SJCRH30 (cell line): ENCODE data around the gene INTS3. TPM values are rescaled to one million over a fixed set of nuclear protein-coding genes. Genes with fewer than 3 reads are reported as not detected.
"Not testable (repeated sequence)": the region's sequence is repeated elsewhere in the genome, so short reads cannot be mapped to it uniquely, and the experiment has no call there.

Experiments used
- DNase-seq, 2 experiments: peaks; one replicate each; pipeline ENCODE4 v3.0.0-alpha.2; 2015 to 2020
- H3K27ac ChIP-seq: fragments of 250-450 bp; sonication (Bioruptor Pico); 2 replicates; pipeline ENCODE4 v1.5.1; 2020; ENCODE audit warnings: mild to moderate bottlenecking, moderate library complexity
- H3K27me3 ChIP-seq: fragments of 250-450 bp; sonication (Bioruptor Pico); 2 replicates; pipeline ENCODE4 v1.5.1; 2020; ENCODE audit warnings: mild to moderate bottlenecking, moderate library complexity
- H3K36me3 ChIP-seq: fragments of 250-450 bp; sonication (Bioruptor Pico); 2 replicates; pipeline ENCODE4 v1.5.1; 2020; ENCODE audit warnings: mild to moderate bottlenecking, moderate library complexity
- H3K4me1 ChIP-seq: fragments of 250-450 bp; sonication (Bioruptor Pico); 2 replicates; pipeline ENCODE4 v1.5.1; 2020; ENCODE audit warnings: mild to moderate bottlenecking, moderate library complexity
- H3K4me3 ChIP-seq: fragments of 250-450 bp; sonication (Bioruptor Pico); 2 replicates; pipeline ENCODE4 v1.5.1; 2020; ENCODE audit warnings: mild to moderate bottlenecking, moderate library complexity
- H3K9me3 ChIP-seq: fragments of 250-450 bp; sonication (Bioruptor Pico); replicated peaks from 2 replicates; pipeline ENCODE4 v1.5.1; 2020; ENCODE audit warnings: mild to moderate bottlenecking, moderate library complexity
- total RNA-seq: library from RNA; depleted of rRNA; stranded (reverse); fragments of >200 nt; shearing (Covaris generic); gene quantifications from 2 replicates; pipeline ENCODE4 v1.2.3, GENCODE V29; 2014

The INTS3 gene
- total RNA-seq, 1 experiment from 2014 or later: 28.5 TPM

DNA sequence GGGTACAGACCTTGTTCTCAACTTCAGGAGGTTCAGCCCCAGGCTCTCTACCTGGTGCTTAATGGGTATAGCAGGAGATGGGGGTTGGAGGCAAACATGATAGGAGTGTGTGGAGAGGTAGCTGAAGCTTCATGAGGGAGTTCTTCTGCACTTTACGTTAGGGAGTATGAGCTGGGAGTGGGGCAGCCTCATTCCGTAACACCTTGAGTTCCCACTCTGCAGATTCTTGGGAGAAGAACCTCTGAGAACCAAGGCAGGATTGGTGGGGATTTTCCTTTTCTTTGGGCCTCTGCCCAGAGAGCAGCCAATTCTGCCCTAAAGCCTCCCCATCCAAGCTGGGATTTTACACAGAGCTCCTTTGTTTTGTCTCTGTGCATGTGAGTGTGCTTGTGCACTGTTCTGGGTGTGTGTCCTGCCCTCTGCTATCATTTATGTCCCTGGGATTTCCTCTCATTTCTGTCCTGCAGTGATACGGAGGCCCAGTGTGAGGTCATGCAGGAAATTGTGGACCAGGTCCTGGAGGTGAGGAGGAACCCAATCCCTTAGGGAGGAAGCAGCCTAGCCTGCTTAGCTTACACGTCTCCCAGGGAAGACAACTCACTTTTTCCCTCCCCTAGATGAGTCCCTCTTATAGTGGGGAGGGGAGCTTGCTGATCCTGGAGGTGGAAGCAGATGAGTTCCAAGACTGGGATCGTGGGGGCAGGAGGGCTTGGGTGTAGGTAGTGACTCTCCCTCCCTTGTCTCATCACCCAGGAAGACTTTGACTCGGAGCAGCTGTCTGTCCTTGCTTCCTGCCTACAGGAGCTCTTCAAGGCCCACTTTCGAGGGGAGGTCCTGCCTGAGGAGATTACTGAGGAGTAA, 35.7 kb downstream of the INTS3 start:
- Histone ChIP-seq H3K27me3 (no peaks in the 10 kb centered on the region), H3K36me3 (peaks cover 10% of the 10 kb centered on the region), H3K27ac (no peak overlapping the region), H3K9me3 (no peaks in the 10 kb centered on the region), H3K4me1 (no peaks in the 10 kb centered on the region), H3K4me3 (no peak overlapping the region)
- DNase-seq: no peak

- no peak for DNase-seq
- Histone ChIP-seq H3K36me3 (peaks cover 10% of the 10 kb centered on the region), H3K4me3 (no peak overlapping the region), H3K4me1 (no peaks in the 10 kb centered on the region), H3K27ac (no peak overlapping the region), H3K27me3 (no peaks in the 10 kb centered on the region), H3K9me3 (no peaks in the 10 kb centered on the region)
Observed at GRCh38 chr1:153764310-153764709, 36.5 kb downstream of the INTS3 start.

- not testable (repeated sequence) for H3K27ac ChIP-seq, DNase-seq
- peaks cover 10% of the 10 kb centered on the region for H3K36me3 ChIP-seq
Observed at GRCh38 chr1:153766663-153767062, 38.8 kb downstream of the INTS3 start.

GRCh38 chr1:153767519-153767918, 39.7 kb downstream of the INTS3 start:
- no peaks in the 10 kb centered on the region for H3K9me3 ChIP-seq
- H3K36me3 ChIP-seq: peaks cover 10% of the 10 kb centered on the region
- H3K4me3 ChIP-seq: no peak overlapping the region
- no peaks in the 10 kb centered on the region for H3K27me3 ChIP-seq
- DNase-seq: no peak
- no peak overlapping the region for H3K27ac ChIP-seq
- no peaks in the 10 kb centered on the region for H3K4me1 ChIP-seq

More at GRCh38 chr1:153766663-153767062, 38.8 kb downstream of the INTS3 start:
- not testable (repeated sequence) for H3K4me3 ChIP-seq, H3K9me3 ChIP-seq, H3K27me3 ChIP-seq, H3K4me1 ChIP-seq

- no peak overlapping the region for H3K4me3 ChIP-seq
- peaks cover 8% of the 10 kb centered on the region for H3K36me3 ChIP-seq
- no peak overlapping the region for H3K27ac ChIP-seq
- H3K4me1 ChIP-seq: no peaks in the 10 kb centered on the region
- no peaks in the 10 kb centered on the region for H3K9me3 ChIP-seq
- H3K27me3 ChIP-seq: no peaks in the 10 kb centered on the region
- no peak for DNase-seq
Observed at GRCh38 chr1:153768316-153769181, 40.7 kb downstream of the INTS3 start.

- H3K36me3 ChIP-seq: peaks cover 8% of the 10 kb centered on the region
- H3K4me1 ChIP-seq: no peaks in the 10 kb centered on the region
- no peaks in the 10 kb centered on the region for H3K27me3 ChIP-seq
- H3K9me3 ChIP-seq: no peaks in the 10 kb centered on the region
- H3K4me3 ChIP-seq: no peak overlapping the region
- no peak overlapping the region for H3K27ac ChIP-seq
- DNase-seq: no peak
Observed at GRCh38 chr1:153769221-153769620, 41.4 kb downstream of the INTS3 start.

GRCh38 chr1:153770797-153771196, 42.9 kb downstream of the INTS3 start:
- no peak for DNase-seq
- Histone ChIP-seq H3K4me3 (no peak overlapping the region), H3K9me3 (no peaks in the 10 kb centered on the region), H3K27ac (no peak overlapping the region), H3K4me1 (no peaks in the 10 kb centered on the region), H3K27me3 (no peaks in the 10 kb centered on the region), H3K36me3 (peaks cover under 1% of the 10 kb centered on the region)

- Histone ChIP-seq H3K9me3 (no peaks in the 10 kb centered on the region), H3K4me1 (no peaks in the 10 kb centered on the region), H3K4me3 (no peak overlapping the region), H3K27ac (no peak overlapping the region), H3K27me3 (no peaks in the 10 kb centered on the region), H3K36me3 (no peaks in the 10 kb centered on the region)
- no peak for DNase-seq
Observed at GRCh38 chr1:153771261-153771660, 43.4 kb downstream of the INTS3 start.

- no peaks in the 10 kb centered on the region for H3K9me3 ChIP-seq
- H3K4me1 ChIP-seq: no peaks in the 10 kb centered on the region
- no peak overlapping the region for H3K27ac ChIP-seq
- H3K27me3 ChIP-seq: no peaks in the 10 kb centered on the region
- H3K4me3 ChIP-seq: no peak overlapping the region
- DNase-seq: peak; percentile 20 to 46
- H3K36me3 ChIP-seq: no peaks in the 10 kb centered on the region
Observed at GRCh38 chr1:153771841-153772593, 44.2 kb downstream of the INTS3 start.

DNA sequence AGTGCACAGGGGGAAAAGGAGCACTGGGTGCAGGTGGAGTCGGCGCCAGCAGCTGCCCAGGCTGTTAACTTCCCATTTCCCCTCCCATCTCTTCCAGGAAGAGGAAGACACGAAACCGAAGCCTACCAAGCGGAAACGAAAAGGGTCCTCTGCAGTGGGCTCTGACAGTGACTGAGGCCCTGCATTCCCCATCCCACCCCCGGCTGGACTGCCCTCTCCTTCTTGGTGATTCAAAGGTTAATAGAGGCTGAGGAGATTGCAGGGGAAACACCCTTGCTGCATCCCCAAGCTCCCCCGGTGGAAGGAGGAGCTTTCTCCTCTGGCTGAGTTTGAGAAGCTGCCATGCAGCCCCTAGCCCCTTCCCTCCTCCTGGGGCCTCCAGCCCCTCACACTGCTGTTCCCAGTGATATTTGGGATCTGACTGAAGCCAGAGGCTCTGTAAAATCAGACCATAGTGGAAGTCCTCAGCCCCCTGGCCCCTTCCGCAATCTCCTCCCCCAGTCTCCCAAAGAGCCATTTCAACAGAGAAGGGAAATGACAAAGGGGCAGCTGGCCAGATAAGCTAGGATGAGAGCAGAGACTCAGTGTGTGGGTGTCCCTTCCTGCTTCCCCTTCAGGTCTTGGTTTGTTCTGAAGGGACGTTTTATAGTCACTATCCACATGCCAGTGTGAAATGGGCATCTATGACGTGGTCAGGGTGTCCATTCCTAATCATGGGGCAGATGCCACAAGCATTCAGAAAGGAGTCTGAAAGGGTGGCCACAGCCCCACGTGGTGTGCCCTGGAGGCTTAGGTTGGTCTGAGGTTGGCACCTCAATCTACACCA, 45.5 kb downstream of the INTS3 start:
- H3K27me3 ChIP-seq: no peaks in the 10 kb centered on the region
- no peak overlapping the region for H3K4me3 ChIP-seq
- H3K4me1 ChIP-seq: no peaks in the 10 kb centered on the region
- no peak overlapping the region for H3K27ac ChIP-seq
- no peaks in the 10 kb centered on the region for H3K9me3 ChIP-seq
- DNase-seq: no peak
- no peaks in the 10 kb centered on the region for H3K36me3 ChIP-seq

GRCh38 chr1:153774026-153774595, 46.3 kb downstream of the INTS3 start:
- DNase-seq: no peak
- H3K27me3 ChIP-seq: no peaks in the 10 kb centered on the region
- no peaks in the 10 kb centered on the region for H3K4me1 ChIP-seq
- no peaks in the 10 kb centered on the region for H3K36me3 ChIP-seq
- no peak overlapping the region for H3K4me3 ChIP-seq
- no peak overlapping the region for H3K27ac ChIP-seq
- no peaks in the 10 kb centered on the region for H3K9me3 ChIP-seq

- Histone ChIP-seq H3K27ac (no peak within 1 kb of the TSS), H3K4me1 (no peaks in the 10 kb centered on the region)
Observed at GRCh38 chr1:153774780-153775457, 47.1 kb downstream of the INTS3 start, which contains the start of gene SLC27A3. TSS of gene SLC27A3 (plus strand) at chr1:153775407. CDS start at chr1:153775498, 91 bp downstream.

More at GRCh38 chr1:153774780-153775457, 47.1 kb downstream of the INTS3 start, which contains the start of gene SLC27A3:
- Histone ChIP-seq H3K9me3 (no peaks in the 10 kb centered on the region), H3K4me3 (peak within 1 kb of the TSS; percentile 49), H3K36me3 (no peaks in the 10 kb centered on the region), H3K27me3 (no peaks in the 10 kb centered on the region)
- DNase-seq: no peak
